ENCODE data around the gene OR2A2. TPM values are rescaled to one million over a fixed set of nuclear protein-coding genes. Genes with fewer than 3 reads are reported as not detected.

Gene OR2A2
- not detected for total RNA-seq
- not detected for polyA plus RNA-seq
- not detected for total RNA-seq

- no peak for ATAC-seq
- intact Hi-C loops (cut with micrococcal nuclease), result no loop called here
- H3K4me1 ChIP-seq (ENCODE audit: control insufficient read depth in 2 of 2, insufficient read depth in 2 of 2, low read length in 2 of 2), result no peaks in the 10 kb centered on the region
- Mint-ChIP-seq H3K27me3 (peaks cover 0 to 19% (median 0%) of the 10 kb centered on the region in 5 donors), H3K4me3 (no peak within 1 kb of the TSS), H3K9me3 (peaks cover 0 to 5% (median 0%) of the 10 kb centered on the region in 11 donors), H3K4me1 (no peaks in the 10 kb centered on the region), H3K27ac (no peak within 1 kb of the TSS), H3K36me3 (no peaks in the 10 kb centered on the region)
- no peak within 1 kb of the TSS for H3K4me3 ChIP-seq (ENCODE audit: low read length)
- no peaks in the 10 kb centered on the region for H3K36me3 ChIP-seq (ENCODE audit: control insufficient read depth in 2 of 3, insufficient read depth in 3 of 3, low read length in 3 of 3)
- H3K27ac ChIP-seq (ENCODE audit: low read depth, low read length), result no peak within 1 kb of the TSS
- CTCF ChIA-PET, result interaction anchor here (0.8 kb wide), 1 partner anchor 10 kb away, joined by 4 read pairs; no protein-coding TSS in a partner anchor
- no peaks in the 10 kb centered on the region for H3K27me3 ChIP-seq (ENCODE audit: control insufficient read depth in 2 of 2, insufficient read depth in 2 of 2, low read length in 2 of 2)
- DNase-seq, result no peak
- POLR2A ChIA-PET, result no interaction called here
- H3K9me3 ChIP-seq (ENCODE audit: control insufficient read depth in 2 of 3, low read length in 3 of 3), result no peaks in the 10 kb centered on the region
Observed at GRCh38 chr7:144109283-144109682, at the start of gene OR2A2. TSS of gene OR2A2 (plus strand) at chr7:144109583. CDS start at chr7:144109583, 0 bp downstream.

GRCh38 chr7:144063710-144064109 is 45.7 kb upstream of the OR2A2 start:
- H3K36me3 Mint-ChIP-seq, result peaks cover 0 to 7% (median 3%) of the 10 kb centered on the region in 5 donors
- intact Hi-C loops (cut with micrococcal nuclease), result loop anchor here in 1 of 2 donors (2.0 kb wide), 1 partner anchor 63 kb away; no protein-coding TSS in a partner anchor
- no peaks in the 10 kb centered on the region for H3K4me1 Mint-ChIP-seq
- CTCF ChIA-PET, result interaction anchor here (0.6 kb wide), 1 partner anchor 15 kb away, joined by 4 read pairs; the partner anchor contains the start of gene OR2A5
- no peaks in the 10 kb centered on the region for H3K9me3 ChIP-seq (ENCODE audit: control insufficient read depth in 2 of 3, low read length in 3 of 3)
- no peaks in the 10 kb centered on the region for H3K4me1 ChIP-seq (ENCODE audit: control insufficient read depth in 2 of 2, insufficient read depth in 2 of 2, low read length in 2 of 2)
- H3K4me3 ChIP-seq (ENCODE audit: low read length), result no peak overlapping the region
- H3K4me3 Mint-ChIP-seq, result no peak overlapping the region
- DNase-seq (no peak), ATAC-seq (no peak)
- peaks cover 8 to 40% (median 25%) of the 10 kb centered on the region in 5 donors for H3K27me3 Mint-ChIP-seq
- H3K36me3 ChIP-seq (ENCODE audit: control insufficient read depth in 2 of 3, insufficient read depth in 3 of 3, low read length in 3 of 3), result no peaks in the 10 kb centered on the region
- H3K27me3 ChIP-seq (ENCODE audit: control insufficient read depth in 2 of 2, insufficient read depth in 2 of 2, low read length in 2 of 2), result no peaks in the 10 kb centered on the region
- POLR2A ChIA-PET, result no interaction called here
- no peak overlapping the region for H3K27ac ChIP-seq (ENCODE audit: low read depth, low read length)
- H3K27ac Mint-ChIP-seq, result no peak overlapping the region
- peaks cover 0 to 27% (median 7%) of the 10 kb centered on the region in 11 donors for H3K9me3 Mint-ChIP-seq

- Histone ChIP-seq H3K36me3 (ENCODE audit: control insufficient read depth in 2 of 3, insufficient read depth in 3 of 3, low read length in 3 of 3) (no peaks in the 10 kb centered on the region), H3K4me3 (ENCODE audit: low read length) (no peak within 1 kb of the TSS), H3K9me3 (ENCODE audit: control insufficient read depth in 2 of 3, low read length in 3 of 3) (no peaks in the 10 kb centered on the region), H3K27me3 (ENCODE audit: control insufficient read depth in 2 of 2, insufficient read depth in 2 of 2, low read length in 2 of 2) (no peaks in the 10 kb centered on the region), H3K4me1 (ENCODE audit: control insufficient read depth in 2 of 2, insufficient read depth in 2 of 2, low read length in 2 of 2) (no peaks in the 10 kb centered on the region), H3K27ac (ENCODE audit: low read depth, low read length) (no peak within 1 kb of the TSS)
- Mint-ChIP-seq H3K27me3 (peaks cover 7 to 28% (median 7%) of the 10 kb centered on the region in 5 donors), H3K36me3 (no peaks in the 10 kb centered on the region), H3K9me3 (peaks cover 0 to 2% (median 0%) of the 10 kb centered on the region in 11 donors), H3K27ac (no peak within 1 kb of the TSS), H3K4me3 (no peak within 1 kb of the TSS), H3K4me1 (no peaks in the 10 kb centered on the region)
- ATAC-seq (no peak), DNase-seq (no peak)
- ChIA-PET CTCF (interaction anchor here (1.1 kb wide), 1 partner anchor 59 kb away, joined by 3 read pairs; no protein-coding TSS in a partner anchor), POLR2A (no interaction called here)
- intact Hi-C loops (cut with micrococcal nuclease), result no loop called here
Observed at GRCh38 chr7:144069511-144069910, 39.9 kb upstream of the OR2A2 start, which contains the start of gene OR2A25. TSS of gene OR2A25 (plus strand) at chr7:144069811. CDS start at chr7:144074220, 4,409 bp downstream.

GRCh38 chr7:144069953-144070352 is 39.4 kb upstream of the OR2A2 start:
- Histone ChIP-seq H3K36me3 (ENCODE audit: control insufficient read depth in 2 of 3, insufficient read depth in 3 of 3, low read length in 3 of 3) (no peaks in the 10 kb centered on the region), H3K27me3 (ENCODE audit: control insufficient read depth in 2 of 2, insufficient read depth in 2 of 2, low read length in 2 of 2) (no peaks in the 10 kb centered on the region), H3K27ac (ENCODE audit: low read depth, low read length) (no peak overlapping the region), H3K4me1 (ENCODE audit: control insufficient read depth in 2 of 2, insufficient read depth in 2 of 2, low read length in 2 of 2) (no peaks in the 10 kb centered on the region), H3K4me3 (ENCODE audit: low read length) (no peak overlapping the region), H3K9me3 (ENCODE audit: control insufficient read depth in 2 of 3, low read length in 3 of 3) (no peaks in the 10 kb centered on the region)
- H3K4me3 Mint-ChIP-seq, result no peak overlapping the region
- no peaks in the 10 kb centered on the region for H3K4me1 Mint-ChIP-seq
- CTCF ChIA-PET, result no interaction called here
- peaks cover 6 to 28% (median 9%) of the 10 kb centered on the region in 5 donors for H3K27me3 Mint-ChIP-seq
- peaks cover 0 to 2% (median 0%) of the 10 kb centered on the region in 11 donors for H3K9me3 Mint-ChIP-seq
- no peak overlapping the region for H3K27ac Mint-ChIP-seq
- no peak for ATAC-seq
- intact Hi-C loops (cut with micrococcal nuclease), result no loop called here
- no peaks in the 10 kb centered on the region for H3K36me3 Mint-ChIP-seq
- POLR2A ChIA-PET, result no interaction called here
- DNase-seq, result no peak

GRCh38 chr7:144074374-144074773 is 35.0 kb upstream of the OR2A2 start:
- Mint-ChIP-seq H3K4me3 (no peak overlapping the region), H3K36me3 (no peaks in the 10 kb centered on the region), H3K4me1 (no peaks in the 10 kb centered on the region), H3K9me3 (peaks cover 0 to 4% (median 0%) of the 10 kb centered on the region in 11 donors), H3K27me3 (peaks cover 0 to 17% (median 5%) of the 10 kb centered on the region in 5 donors), H3K27ac (peak overlapping the region in 1 of 9 donors; percentile 39)
- CTCF ChIA-PET, result no interaction called here
- DNase-seq, result no peak
- H3K4me3 ChIP-seq (ENCODE audit: low read length), result no peak overlapping the region
- no peaks in the 10 kb centered on the region for H3K36me3 ChIP-seq (ENCODE audit: control insufficient read depth in 2 of 3, insufficient read depth in 3 of 3, low read length in 3 of 3)
- H3K27me3 ChIP-seq (ENCODE audit: control insufficient read depth in 2 of 2, insufficient read depth in 2 of 2, low read length in 2 of 2), result no peaks in the 10 kb centered on the region
- no peaks in the 10 kb centered on the region for H3K4me1 ChIP-seq (ENCODE audit: control insufficient read depth in 2 of 2, insufficient read depth in 2 of 2, low read length in 2 of 2)
- no peak for ATAC-seq
- H3K27ac ChIP-seq (ENCODE audit: low read depth, low read length), result no peak overlapping the region
- intact Hi-C loops (cut with micrococcal nuclease), result no loop called here
- POLR2A ChIA-PET, result no interaction called here
- no peaks in the 10 kb centered on the region for H3K9me3 ChIP-seq (ENCODE audit: control insufficient read depth in 2 of 3, low read length in 3 of 3)

GRCh38 chr7:144085978-144086377 is 23.4 kb upstream of the OR2A2 start, which contains the start of gene OR2A12:
TSS of gene OR2A12 (plus strand) at chr7:144086278. CDS start at chr7:144095108, 8,830 bp downstream.
- H3K4me1 Mint-ChIP-seq, result no peaks in the 10 kb centered on the region
- Histone ChIP-seq H3K4me3 (ENCODE audit: low read length) (no peak within 1 kb of the TSS), H3K9me3 (ENCODE audit: control insufficient read depth in 2 of 3, low read length in 3 of 3) (no peaks in the 10 kb centered on the region), H3K27me3 (ENCODE audit: control insufficient read depth in 2 of 2, insufficient read depth in 2 of 2, low read length in 2 of 2) (no peaks in the 10 kb centered on the region), H3K27ac (ENCODE audit: low read depth, low read length) (no peak within 1 kb of the TSS), H3K36me3 (ENCODE audit: control insufficient read depth in 2 of 3, insufficient read depth in 3 of 3, low read length in 3 of 3) (no peaks in the 10 kb centered on the region), H3K4me1 (ENCODE audit: control insufficient read depth in 2 of 2, insufficient read depth in 2 of 2, low read length in 2 of 2) (no peaks in the 10 kb centered on the region)
- peaks cover 0 to 4% (median 0%) of the 10 kb centered on the region in 5 donors for H3K36me3 Mint-ChIP-seq
- ChIA-PET CTCF (no interaction called here), POLR2A (no interaction called here)
- H3K27me3 Mint-ChIP-seq, result peaks cover 0 to 13% (median 2%) of the 10 kb centered on the region in 5 donors
- no peak within 1 kb of the TSS for H3K4me3 Mint-ChIP-seq
- no peak within 1 kb of the TSS for H3K27ac Mint-ChIP-seq
- ATAC-seq (no peak), DNase-seq (no peak)
- peaks cover 0 to 11% (median 4%) of the 10 kb centered on the region in 11 donors for H3K9me3 Mint-ChIP-seq
- intact Hi-C loops (cut with micrococcal nuclease), result no loop called here

- H3K27me3 Mint-ChIP-seq, result peaks cover 0 to 17% (median 0%) of the 10 kb centered on the region in 5 donors
- ChIA-PET POLR2A (no interaction called here), CTCF (no interaction called here)
- DNase-seq, result no peak
- H3K9me3 ChIP-seq (ENCODE audit: control insufficient read depth in 2 of 3, low read length in 3 of 3), result no peaks in the 10 kb centered on the region
- no peaks in the 10 kb centered on the region for H3K27me3 ChIP-seq (ENCODE audit: control insufficient read depth in 2 of 2, insufficient read depth in 2 of 2, low read length in 2 of 2)
- intact Hi-C loops (cut with micrococcal nuclease), result no loop called here
- H3K4me1 ChIP-seq (ENCODE audit: control insufficient read depth in 2 of 2, insufficient read depth in 2 of 2, low read length in 2 of 2), result no peaks in the 10 kb centered on the region
- H3K36me3 ChIP-seq (ENCODE audit: control insufficient read depth in 2 of 3, insufficient read depth in 3 of 3, low read length in 3 of 3), result no peaks in the 10 kb centered on the region
- peaks cover 0 to 9% (median 4%) of the 10 kb centered on the region in 11 donors for H3K9me3 Mint-ChIP-seq
- H3K27ac Mint-ChIP-seq, result no peak overlapping the region
- no peaks in the 10 kb centered on the region for H3K36me3 Mint-ChIP-seq
- no peaks in the 10 kb centered on the region for H3K4me1 Mint-ChIP-seq
- ATAC-seq, result no peak
- no peak overlapping the region for H3K4me3 ChIP-seq (ENCODE audit: low read length)
- no peak overlapping the region for H3K27ac ChIP-seq (ENCODE audit: low read depth, low read length)
- no peak overlapping the region for H3K4me3 Mint-ChIP-seq
Observed at GRCh38 chr7:144086730-144087129, 22.7 kb upstream of the OR2A2 start.
